Activated naive CD8-positive, alpha-beta T cell treated with anti-CD3 and anti-CD28 coated beads for 36 hours (primary cell): ENCODE results near the gene PLA2G2A. TPM values are rescaled to one million over a fixed set of nuclear protein-coding genes. Genes with fewer than 3 reads are reported as not detected.
"Not testable (repeated sequence)": the region's sequence is repeated elsewhere in the genome, so short reads cannot be mapped to it uniquely, and the experiment has no call there.

Experiments
- DNase-seq: peaks from one replicate; pipeline ENCODE4 v3.0.0; 2021
- H3K27ac Mint-ChIP-seq: one replicate; pipeline ENCODE4 v1.8.0; 2022; ENCODE audit warnings: mild to moderate bottlenecking, moderate library complexity, mixed read lengths
- H3K27me3 Mint-ChIP-seq: one replicate; pipeline ENCODE4 v1.8.0; 2022; ENCODE audit warnings: mild to moderate bottlenecking, mixed read lengths
- H3K36me3 Mint-ChIP-seq: one replicate; pipeline ENCODE4 v1.8.0; 2021; ENCODE audit warnings: mild to moderate bottlenecking, mixed read lengths
- H3K4me1 Mint-ChIP-seq: one replicate; pipeline ENCODE4 v1.8.0; 2021; ENCODE audit warnings: mixed read lengths
- H3K4me3 Mint-ChIP-seq: one replicate; pipeline ENCODE4 v1.8.0; 2022; ENCODE audit warnings: mild to moderate bottlenecking, moderate library complexity, mixed read lengths
- H3K9me3 Mint-ChIP-seq: one replicate; pipeline ENCODE4 v1.8.0; 2022; ENCODE audit warnings: mixed read lengths
- total RNA-seq, 2 experiments: library from RNA; stranded (reverse); gene quantifications; one replicate each; pipeline ENCODE4 v1.2.3, GENCODE V29; 2021

The PLA2G2A gene
- total RNA-seq, 2 experiments from 2014 or later, result not detected

DNA sequence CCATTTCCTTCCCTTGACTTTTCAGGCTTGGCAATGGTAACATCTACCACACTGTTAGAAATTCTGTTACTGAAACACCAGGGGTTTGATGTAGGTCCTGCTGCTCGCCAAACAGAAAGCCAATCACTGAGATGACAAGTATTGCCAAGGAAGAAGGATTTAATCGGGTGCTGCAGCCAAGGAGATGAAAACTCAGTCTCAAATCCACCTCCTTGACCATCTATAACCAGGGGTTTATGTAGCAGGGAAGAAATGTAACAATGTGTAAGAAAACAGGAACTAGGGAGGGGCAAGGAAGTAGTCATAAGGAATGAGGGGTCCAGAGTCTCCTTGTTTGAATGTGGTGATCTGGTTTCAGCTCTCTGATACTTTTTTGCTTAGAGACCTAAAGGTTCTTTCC is 25.4 kb downstream of the PLA2G2A start:
- H3K27me3 Mint-ChIP-seq, result peaks cover 43% of the 10 kb centered on the region
- no peak overlapping the region for H3K27ac Mint-ChIP-seq
- H3K36me3 Mint-ChIP-seq, result no peaks in the 10 kb centered on the region
- DNase-seq, result no peak
- no peak overlapping the region for H3K4me3 Mint-ChIP-seq
- no peaks in the 10 kb centered on the region for H3K9me3 Mint-ChIP-seq
- peaks cover 2% of the 10 kb centered on the region for H3K4me1 Mint-ChIP-seq

DNA sequence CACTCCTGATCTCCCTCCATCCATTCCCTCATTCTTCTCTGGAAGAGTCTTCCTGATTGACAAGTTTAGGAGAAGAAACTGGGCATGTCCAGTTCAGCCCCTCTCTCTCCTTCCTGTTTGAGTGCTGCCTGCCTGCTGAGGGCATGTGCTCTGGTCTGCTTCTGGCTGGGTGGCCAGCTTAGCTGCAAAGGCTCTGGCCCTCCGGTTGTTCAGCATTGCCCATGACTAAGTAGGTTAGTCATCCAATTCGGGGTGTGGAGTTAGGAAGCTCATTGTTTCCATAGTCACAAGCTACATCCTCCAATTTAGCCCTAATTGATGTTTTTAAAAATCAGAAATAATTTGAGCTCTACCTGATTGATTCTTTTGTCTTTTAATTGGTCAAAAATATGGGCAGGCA is 30.4 kb downstream of the PLA2G2A start:
- Mint-ChIP-seq H3K4me3 (no peak overlapping the region), H3K4me1 (peaks cover 2% of the 10 kb centered on the region), H3K9me3 (no peaks in the 10 kb centered on the region), H3K27me3 (peaks cover 30% of the 10 kb centered on the region), H3K36me3 (no peaks in the 10 kb centered on the region), H3K27ac (no peak overlapping the region)
- DNase-seq, result no peak

DNA sequence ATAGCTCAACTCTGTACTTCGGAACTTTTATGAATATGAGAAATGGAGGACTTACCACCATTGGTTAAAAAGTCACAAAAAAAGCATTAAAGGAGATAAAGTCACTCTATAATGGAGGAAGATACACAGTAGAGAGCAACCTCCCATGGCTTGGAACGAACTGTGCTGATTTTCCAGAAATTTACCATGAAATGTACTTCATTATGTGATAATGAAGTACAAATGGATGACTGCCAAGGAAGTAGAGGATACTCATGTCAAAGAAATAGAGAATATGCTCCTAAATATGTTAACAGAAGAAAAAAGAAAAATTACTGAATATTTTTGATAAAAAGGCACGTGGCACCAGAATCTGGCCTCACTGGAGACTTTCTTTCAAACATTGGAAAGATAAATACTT is 32.4 kb downstream of the PLA2G2A start:
- no peak overlapping the region for H3K27ac Mint-ChIP-seq
- no peak for DNase-seq
- peaks cover 16% of the 10 kb centered on the region for H3K27me3 Mint-ChIP-seq
- H3K9me3 Mint-ChIP-seq, result no peaks in the 10 kb centered on the region
- H3K4me1 Mint-ChIP-seq, result peaks cover 2% of the 10 kb centered on the region
- no peaks in the 10 kb centered on the region for H3K36me3 Mint-ChIP-seq
- no peak overlapping the region for H3K4me3 Mint-ChIP-seq

DNA sequence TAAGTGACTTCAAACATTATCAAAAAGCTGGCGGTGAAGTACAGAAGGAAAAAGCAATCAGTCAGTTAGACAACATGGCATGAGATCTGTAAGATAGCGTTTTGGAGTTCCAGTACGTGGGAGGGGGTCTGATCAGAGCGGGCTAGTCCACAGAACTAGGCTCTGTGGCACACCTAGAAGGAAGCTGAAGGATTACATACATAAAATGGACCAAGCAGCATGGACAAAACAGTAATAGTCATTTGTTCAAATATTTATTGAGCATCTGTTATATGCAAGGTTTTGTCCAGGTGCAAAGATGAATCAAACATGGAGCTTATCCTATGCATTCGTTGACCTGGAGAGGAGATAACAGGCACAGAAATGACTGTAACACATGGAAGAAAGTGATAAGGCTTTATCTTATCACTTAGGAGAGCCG is 33.1 kb downstream of the PLA2G2A start:
- Mint-ChIP-seq H3K4me1 (peaks cover 2% of the 10 kb centered on the region), H3K27me3 (peaks cover 16% of the 10 kb centered on the region), H3K27ac (no peak overlapping the region), H3K36me3 (no peaks in the 10 kb centered on the region), H3K4me3 (no peak overlapping the region), H3K9me3 (no peaks in the 10 kb centered on the region)
- no peak for DNase-seq

DNA sequence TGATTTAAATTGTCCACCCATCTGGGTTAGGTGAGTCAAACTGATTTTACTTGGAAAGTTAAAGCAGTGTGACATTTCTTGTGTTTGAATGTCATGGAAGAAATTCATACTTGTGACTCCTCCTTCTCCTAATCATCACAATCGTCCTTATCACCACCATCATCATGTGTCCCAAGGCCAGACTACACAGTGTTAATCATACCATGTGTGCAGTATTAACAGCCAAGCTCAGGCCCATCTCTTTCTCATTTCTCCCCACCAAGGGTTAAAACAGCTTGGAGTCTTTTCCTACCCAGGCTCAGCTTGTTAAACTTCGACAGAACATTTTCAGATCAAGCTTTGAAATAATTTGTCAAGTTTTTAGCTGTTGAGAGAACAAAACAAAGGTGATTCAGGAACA is 33.5 kb downstream of the PLA2G2A start:
- Mint-ChIP-seq H3K9me3 (no peaks in the 10 kb centered on the region), H3K4me3 (no peak overlapping the region), H3K36me3 (no peaks in the 10 kb centered on the region), H3K27ac (no peak overlapping the region), H3K27me3 (peaks cover 16% of the 10 kb centered on the region), H3K4me1 (peaks cover 2% of the 10 kb centered on the region)
- DNase-seq, result no peak

DNA sequence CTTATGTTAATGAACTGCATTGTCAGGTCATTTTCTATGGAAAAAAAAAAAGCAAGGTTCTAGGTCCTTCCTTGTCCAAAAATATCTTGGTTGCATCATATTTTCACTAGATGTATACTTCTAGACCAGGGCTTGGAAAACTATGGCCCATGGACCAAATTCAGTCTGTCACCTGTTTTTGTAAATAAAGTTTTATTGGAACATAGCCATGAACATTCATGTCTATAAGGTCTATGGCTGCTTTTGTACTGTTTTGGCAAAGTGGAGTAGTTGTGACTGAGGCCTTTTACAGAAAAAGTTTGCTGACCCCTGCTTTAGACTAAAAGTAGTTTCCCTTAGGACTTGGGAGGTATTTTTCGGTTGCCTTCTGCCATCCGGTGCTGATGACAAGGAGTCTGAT is 36.8 kb downstream of the PLA2G2A start:
- H3K36me3 Mint-ChIP-seq, result no peaks in the 10 kb centered on the region
- no peaks in the 10 kb centered on the region for H3K9me3 Mint-ChIP-seq
- H3K4me3 Mint-ChIP-seq, result no peak overlapping the region
- no peak for DNase-seq
- H3K4me1 Mint-ChIP-seq, result peaks cover 2% of the 10 kb centered on the region
- no peak overlapping the region for H3K27ac Mint-ChIP-seq
- H3K27me3 Mint-ChIP-seq, result peaks cover 4% of the 10 kb centered on the region

DNA sequence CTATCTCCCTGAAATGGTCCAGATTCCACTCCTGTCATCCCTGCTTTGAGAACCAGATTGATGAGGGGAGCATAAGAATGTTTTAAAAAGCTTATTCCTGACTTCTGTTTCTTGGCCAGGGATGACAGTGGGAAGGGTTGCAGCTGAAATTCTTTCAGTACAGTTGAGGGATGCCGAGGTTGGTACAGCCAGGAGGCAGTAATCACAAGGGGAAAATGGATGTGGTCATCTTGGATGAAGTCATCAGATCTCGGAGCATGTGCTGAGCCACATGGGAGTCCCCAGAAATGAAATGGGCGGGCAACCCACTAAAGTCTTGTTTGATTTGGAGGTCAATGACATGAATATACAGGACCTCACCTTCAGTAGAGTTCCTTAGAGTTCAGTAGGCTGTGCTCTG is 37.3 kb downstream of the PLA2G2A start:
- DNase-seq, result no peak
- Mint-ChIP-seq H3K4me1 (peaks cover 2% of the 10 kb centered on the region), H3K27me3 (peaks cover 4% of the 10 kb centered on the region), H3K9me3 (no peaks in the 10 kb centered on the region), H3K27ac (no peak overlapping the region), H3K36me3 (no peaks in the 10 kb centered on the region), H3K4me3 (no peak overlapping the region)

DNA sequence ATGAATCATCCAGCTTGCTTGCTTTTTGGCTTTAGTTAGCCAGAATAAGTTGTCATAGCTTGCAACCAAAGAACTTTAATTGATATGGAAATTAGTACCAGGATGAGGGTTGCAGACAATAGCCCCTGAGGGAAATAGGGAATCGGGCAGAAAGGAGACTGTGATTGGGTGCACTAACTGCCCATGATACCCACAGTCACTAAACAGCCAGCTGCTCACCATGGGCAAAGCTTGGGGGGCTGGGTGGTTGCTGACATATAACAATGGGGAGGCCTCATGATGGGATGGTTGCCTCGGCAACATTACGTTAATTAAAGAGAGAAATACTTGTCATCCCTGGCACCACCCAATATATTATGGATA is 38.2 kb downstream of the PLA2G2A start:
- H3K36me3 Mint-ChIP-seq, result no peaks in the 10 kb centered on the region
- no peak for DNase-seq
- no peak overlapping the region for H3K27ac Mint-ChIP-seq
- no peak overlapping the region for H3K4me3 Mint-ChIP-seq
- H3K4me1 Mint-ChIP-seq, result peaks cover under 1% of the 10 kb centered on the region
- H3K9me3 Mint-ChIP-seq, result no peaks in the 10 kb centered on the region
- no peaks in the 10 kb centered on the region for H3K27me3 Mint-ChIP-seq

DNA sequence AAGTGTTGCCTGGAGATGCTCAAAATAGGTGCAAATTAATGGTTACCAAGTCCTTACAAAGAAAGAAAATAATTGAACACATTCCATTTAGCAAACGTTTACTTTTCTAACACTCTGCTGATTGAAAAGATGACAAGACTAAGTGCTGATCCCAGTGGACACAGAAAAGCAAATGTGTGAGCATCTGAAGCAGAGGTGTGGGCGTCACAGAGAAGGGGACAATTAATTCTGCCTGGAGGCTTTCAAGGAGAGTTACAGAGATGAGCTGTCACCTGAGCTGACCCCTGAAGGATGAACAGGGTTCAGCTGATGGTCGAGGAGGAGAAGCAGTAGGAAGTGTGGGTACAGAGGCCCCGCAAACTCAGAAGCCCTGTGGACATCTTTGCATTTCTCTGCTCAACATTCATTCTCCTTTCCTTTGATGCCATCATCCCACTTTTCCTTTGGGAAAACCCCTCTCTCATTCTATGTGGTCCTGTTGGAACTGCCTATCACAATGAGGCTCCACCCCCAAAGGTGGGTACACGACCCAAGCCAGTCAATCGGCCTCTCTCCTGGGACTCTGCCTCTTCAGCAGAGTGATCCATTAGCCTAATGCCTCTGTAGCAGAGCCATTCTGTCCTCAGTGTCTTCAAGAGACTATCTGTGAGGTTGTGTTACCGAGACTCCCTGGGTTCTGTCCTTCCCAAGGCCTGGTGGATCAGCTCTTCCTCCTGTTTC is 38.8 kb downstream of the PLA2G2A start:
- no peak for DNase-seq
- Mint-ChIP-seq H3K36me3 (no peaks in the 10 kb centered on the region), H3K9me3 (no peaks in the 10 kb centered on the region), H3K27ac (no peak overlapping the region), H3K27me3 (no peaks in the 10 kb centered on the region), H3K4me1 (no peaks in the 10 kb centered on the region), H3K4me3 (no peak overlapping the region)

DNA sequence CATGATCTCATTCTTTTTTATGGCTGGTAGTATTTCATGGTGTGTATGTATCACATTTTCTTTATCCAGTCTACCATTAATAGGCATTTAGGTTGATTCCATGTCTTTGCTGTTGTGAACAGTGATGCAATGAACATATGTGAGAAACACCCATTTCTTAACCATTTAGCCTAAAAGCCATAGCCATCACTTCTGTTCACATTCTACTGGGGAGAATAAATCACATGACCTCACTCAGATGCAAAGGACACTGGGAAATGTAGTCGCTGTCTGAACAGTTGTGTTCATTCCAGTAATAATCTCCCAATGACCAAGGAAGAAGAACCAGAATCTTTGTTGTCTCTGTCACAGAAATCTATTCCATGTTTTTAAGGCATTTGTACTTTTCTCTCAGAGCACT is 40.9 kb downstream of the PLA2G2A start:
- Mint-ChIP-seq H3K27me3 (no peaks in the 10 kb centered on the region), H3K36me3 (no peaks in the 10 kb centered on the region), H3K4me1 (no peaks in the 10 kb centered on the region), H3K4me3 (no peak overlapping the region), H3K27ac (no peak overlapping the region), H3K9me3 (no peaks in the 10 kb centered on the region)
- no peak for DNase-seq

DNA sequence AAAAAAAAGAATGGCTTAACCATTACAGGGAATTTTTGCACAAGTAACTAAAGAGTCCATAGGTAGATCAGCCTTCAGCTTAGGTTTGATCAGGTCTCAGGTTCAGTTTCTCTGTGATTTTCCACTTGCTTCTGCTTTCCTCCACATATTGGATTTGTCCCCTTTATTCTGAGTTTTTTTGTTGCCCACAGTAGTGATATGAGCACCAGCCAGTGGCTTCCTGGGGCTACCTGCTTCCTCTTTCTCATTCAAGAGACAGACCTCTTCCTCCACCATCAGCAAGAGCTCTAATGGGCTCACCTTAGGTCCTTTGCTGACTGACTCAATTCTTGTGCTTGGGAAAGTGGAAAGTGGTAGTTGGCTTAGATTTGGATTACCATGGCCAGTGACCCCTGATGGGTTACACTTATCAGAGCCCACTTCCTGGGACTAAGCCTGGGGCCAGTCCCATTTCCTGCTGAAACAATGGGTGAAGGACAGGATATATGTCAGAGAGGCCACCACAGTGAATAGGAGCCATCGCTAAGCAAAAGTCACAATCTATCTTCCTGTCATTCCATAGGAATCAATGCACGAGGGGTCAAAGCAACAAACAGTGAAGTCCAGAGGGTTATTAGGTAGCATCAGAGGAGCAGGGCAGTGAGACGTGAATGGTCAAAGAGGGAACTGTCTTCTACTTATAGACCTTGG is 43.2 kb downstream of the PLA2G2A start:
- DNase-seq, result no peak
- Mint-ChIP-seq H3K27ac (no peak overlapping the region), H3K9me3 (peaks cover 13% of the 10 kb centered on the region), H3K4me1 (no peaks in the 10 kb centered on the region), H3K4me3 (no peak overlapping the region), H3K36me3 (peaks cover 1% of the 10 kb centered on the region), H3K27me3 (no peaks in the 10 kb centered on the region)

DNA sequence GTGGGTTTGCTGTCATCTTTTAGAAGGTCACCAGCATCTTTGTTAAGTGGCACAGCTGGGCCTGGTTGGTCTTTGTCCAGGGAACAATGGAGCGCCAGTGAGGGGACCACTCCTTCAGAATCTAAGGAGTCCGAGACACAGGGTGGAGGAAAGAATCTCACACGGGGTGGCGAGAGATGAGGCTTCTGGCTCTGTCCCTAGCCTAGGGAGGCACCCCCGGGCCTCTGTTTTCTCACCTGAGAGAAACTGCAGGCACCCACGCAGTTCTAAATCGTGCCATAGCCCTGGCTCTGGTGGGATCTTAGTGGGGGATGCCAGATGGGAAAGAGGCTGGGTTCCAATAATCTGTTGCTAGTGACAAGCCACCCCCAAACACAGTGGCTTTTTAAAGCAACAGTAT is 45.1 kb downstream of the PLA2G2A start:
- H3K36me3 Mint-ChIP-seq, result peaks cover 1% of the 10 kb centered on the region
- peaks cover 13% of the 10 kb centered on the region for H3K9me3 Mint-ChIP-seq
- no peak overlapping the region for H3K27ac Mint-ChIP-seq
- H3K4me1 Mint-ChIP-seq, result no peaks in the 10 kb centered on the region
- DNase-seq, result no peak
- H3K4me3 Mint-ChIP-seq, result no peak overlapping the region
- no peaks in the 10 kb centered on the region for H3K27me3 Mint-ChIP-seq

DNA sequence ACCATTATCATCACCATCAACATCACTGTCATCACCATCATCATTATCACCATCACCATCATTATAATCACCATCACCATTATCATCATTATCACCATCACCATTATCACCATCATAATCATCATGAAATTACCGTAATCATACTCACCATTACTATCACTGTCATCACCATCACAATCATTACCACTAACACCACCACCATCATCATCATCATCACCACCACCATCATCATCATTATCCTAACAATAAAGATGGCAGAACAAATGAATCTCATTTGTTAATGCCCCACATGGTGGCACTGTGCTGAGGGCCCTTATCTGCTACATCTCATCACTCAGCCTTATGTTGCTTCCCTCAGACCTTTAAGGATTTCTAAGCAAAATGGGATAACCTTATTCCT is 46.6 kb downstream of the PLA2G2A start:
- peaks cover 13% of the 10 kb centered on the region for H3K9me3 Mint-ChIP-seq
- H3K4me1 Mint-ChIP-seq, result no peaks in the 10 kb centered on the region
- H3K4me3 Mint-ChIP-seq, result no peak overlapping the region
- peaks cover 1% of the 10 kb centered on the region for H3K36me3 Mint-ChIP-seq
- H3K27ac Mint-ChIP-seq, result no peak overlapping the region
- no peaks in the 10 kb centered on the region for H3K27me3 Mint-ChIP-seq
- DNase-seq, result no peak

DNA sequence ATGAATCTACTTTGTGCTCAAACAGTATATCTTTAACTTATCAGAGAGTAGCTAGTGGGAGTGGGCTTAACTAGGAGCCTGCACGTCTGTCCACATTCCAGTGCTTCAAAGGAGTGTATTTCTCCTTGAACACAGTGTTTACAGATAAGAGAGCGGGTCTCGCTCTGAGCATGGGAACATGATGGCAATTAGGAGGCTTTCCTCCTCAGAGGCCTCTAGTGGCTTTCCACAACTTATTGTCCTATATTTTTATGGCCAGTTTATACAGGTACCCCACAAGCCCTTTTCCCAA is 52.3 kb downstream of the PLA2G2A start:
- DNase-seq, H3K4me3 Mint-ChIP-seq, H3K27me3 Mint-ChIP-seq, H3K4me1 Mint-ChIP-seq, H3K9me3 Mint-ChIP-seq, H3K27ac Mint-ChIP-seq, H3K36me3 Mint-ChIP-seq: not testable (repeated sequence)

DNA sequence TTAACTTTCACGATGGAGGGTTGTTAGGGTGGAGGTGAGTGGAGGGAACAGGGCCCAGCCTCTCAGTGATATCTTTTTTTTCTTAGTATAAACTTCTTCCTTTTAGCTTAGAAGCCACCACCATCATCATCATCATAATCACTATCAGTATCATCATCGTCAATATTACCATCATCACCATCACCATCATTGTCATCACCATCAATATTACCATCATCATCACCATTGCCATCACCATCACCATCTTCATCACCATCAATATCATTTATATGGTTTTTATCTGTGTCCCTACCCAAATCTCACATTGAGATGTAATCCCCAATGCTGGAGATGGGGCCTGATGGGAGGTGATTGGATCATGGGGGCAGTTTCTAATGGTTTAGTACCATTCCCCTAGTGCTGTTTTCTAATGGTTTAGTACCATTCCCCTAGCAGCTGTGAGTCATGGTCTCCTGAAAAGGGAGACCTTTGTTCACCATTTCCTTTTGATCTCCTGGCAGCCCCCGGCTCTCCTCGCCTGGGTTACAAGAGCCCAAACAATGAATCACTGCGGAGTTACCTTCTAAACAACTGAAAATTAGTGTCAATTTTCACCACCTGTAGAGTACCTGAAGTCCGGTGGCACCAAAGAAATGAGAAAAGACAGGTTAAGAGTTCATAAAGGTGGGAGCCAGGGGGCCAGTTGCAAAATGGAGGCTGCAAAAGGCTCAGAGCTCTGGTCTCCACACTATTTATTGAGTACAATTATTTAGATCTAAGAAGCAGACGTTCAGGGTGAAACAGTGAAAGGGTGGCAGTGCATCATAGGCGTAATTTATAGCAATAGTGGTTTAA is 52.9 kb downstream of the PLA2G2A start:
- H3K27me3 Mint-ChIP-seq, result no peaks in the 10 kb centered on the region
- no peak overlapping the region for H3K27ac Mint-ChIP-seq
- no peak for DNase-seq
- no peaks in the 10 kb centered on the region for H3K36me3 Mint-ChIP-seq
- H3K4me3 Mint-ChIP-seq, result no peak overlapping the region
- H3K9me3 Mint-ChIP-seq, result peaks cover under 1% of the 10 kb centered on the region
- no peaks in the 10 kb centered on the region for H3K4me1 Mint-ChIP-seq
